ENCODE results near the gene KIAA0825. TPM values are rescaled to one million over a fixed set of nuclear protein-coding genes. Genes with fewer than 3 reads are reported as not detected.

KIAA0825 gene
- total RNA-seq, 3 donors from 2014 or later (not counting 1 experiment from before 2014, with no cell fraction given) = 2.4 to 5.0 (median 4.8) TPM

DNA sequence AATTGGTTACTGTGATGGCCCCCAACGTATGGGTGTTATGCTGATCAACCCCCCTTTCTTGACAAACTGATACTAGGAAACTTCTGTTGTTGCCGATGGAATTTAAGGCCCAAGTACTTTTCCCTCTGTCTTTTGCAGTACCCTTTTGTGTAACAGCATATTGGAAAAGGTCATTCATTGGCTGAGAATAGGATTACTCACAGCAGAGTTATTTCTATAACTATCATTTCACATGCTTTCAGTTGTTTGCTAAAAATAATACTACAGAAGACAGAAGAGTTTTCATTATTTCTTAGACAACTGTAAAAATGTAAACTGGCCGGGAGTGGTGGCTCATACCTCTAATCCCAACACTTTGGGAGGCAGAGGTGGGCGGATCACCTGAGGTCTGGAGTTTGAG, 329.5 kb downstream of the KIAA0825 start:
- no peak overlapping the region for H3K4me3 ChIP-seq (ENCODE audit: low read length)
- ATAC-seq = no peak

DNA sequence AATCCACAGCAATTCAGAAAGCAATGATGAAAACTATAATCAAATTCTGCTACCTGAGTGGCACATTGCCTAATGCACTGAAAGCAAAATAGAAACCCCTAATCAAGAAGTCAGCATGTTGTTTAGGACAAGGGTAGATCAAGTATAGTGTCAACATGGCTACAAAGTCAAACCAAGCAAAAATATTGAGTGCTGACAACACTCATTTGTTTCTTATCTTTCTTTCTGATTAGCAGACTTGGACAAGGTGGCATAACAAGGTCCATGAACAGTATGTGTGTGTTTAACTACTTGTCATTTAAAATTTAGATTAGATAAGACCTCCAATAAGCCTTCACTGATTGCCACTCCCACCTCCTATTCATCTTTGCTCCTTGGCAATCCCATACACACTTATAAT, 332.4 kb downstream of the KIAA0825 start:
- H3K27ac Mint-ChIP-seq = no peak overlapping the region

More for the DNA sequence above, 329.5 kb downstream of the KIAA0825 start:
- no peaks in the 10 kb centered on the region for H3K27me3 Mint-ChIP-seq (ENCODE audit: low read depth in 2 of 2)
- no peak overlapping the region for H3K27ac Mint-ChIP-seq
- H3K4me3 Mint-ChIP-seq = no peak overlapping the region
- H3K4me1 Mint-ChIP-seq = no peaks in the 10 kb centered on the region
- DNase-seq = no peak
- H3K36me3 ChIP-seq (ENCODE audit: control insufficient read depth, insufficient read depth, low read length) = no peaks in the 10 kb centered on the region
- intact Hi-C loops (cut with micrococcal nuclease) = no loop called here
- H3K9me3 ChIP-seq (ENCODE audit: control insufficient read depth, insufficient read depth, low read length) = no peaks in the 10 kb centered on the region
- no peaks in the 10 kb centered on the region for H3K27me3 ChIP-seq (ENCODE audit: control insufficient read depth, insufficient read depth, low read length)
- peaks cover 6 to 16% of the 10 kb centered on the region in 2 donors for H3K9me3 Mint-ChIP-seq
- TF ChIP-seq, protein P1, sequence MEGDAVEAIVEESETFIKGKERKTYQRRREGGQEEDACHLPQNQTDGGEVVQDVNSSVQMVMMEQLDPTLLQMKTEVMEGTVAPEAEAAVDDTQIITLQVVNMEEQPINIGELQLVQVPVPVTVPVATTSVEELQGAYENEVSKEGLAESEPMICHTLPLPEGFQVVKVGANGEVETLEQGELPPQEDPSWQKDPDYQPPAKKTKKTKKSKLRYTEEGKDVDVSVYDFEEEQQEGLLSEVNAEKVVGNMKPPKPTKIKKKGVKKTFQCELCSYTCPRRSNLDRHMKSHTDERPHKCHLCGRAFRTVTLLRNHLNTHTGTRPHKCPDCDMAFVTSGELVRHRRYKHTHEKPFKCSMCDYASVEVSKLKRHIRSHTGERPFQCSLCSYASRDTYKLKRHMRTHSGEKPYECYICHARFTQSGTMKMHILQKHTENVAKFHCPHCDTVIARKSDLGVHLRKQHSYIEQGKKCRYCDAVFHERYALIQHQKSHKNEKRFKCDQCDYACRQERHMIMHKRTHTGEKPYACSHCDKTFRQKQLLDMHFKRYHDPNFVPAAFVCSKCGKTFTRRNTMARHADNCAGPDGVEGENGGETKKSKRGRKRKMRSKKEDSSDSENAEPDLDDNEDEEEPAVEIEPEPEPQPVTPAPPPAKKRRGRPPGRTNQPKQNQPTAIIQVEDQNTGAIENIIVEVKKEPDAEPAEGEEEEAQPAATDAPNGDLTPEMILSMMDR (IDR thresholded peaks at IDR 0.05) = no peak
- peaks cover 13% of the 10 kb centered on the region for H3K36me3 Mint-ChIP-seq
- WGBS (ENCODE audit: insufficient coverage) = 88% methylated on average over 3 of the region's 4 CpGs
- no peaks in the 10 kb centered on the region for H3K4me1 ChIP-seq (ENCODE audit: control insufficient read depth, insufficient read depth, low read length)
- no peak overlapping the region for H3K27ac ChIP-seq (ENCODE audit: low read length)

DNA sequence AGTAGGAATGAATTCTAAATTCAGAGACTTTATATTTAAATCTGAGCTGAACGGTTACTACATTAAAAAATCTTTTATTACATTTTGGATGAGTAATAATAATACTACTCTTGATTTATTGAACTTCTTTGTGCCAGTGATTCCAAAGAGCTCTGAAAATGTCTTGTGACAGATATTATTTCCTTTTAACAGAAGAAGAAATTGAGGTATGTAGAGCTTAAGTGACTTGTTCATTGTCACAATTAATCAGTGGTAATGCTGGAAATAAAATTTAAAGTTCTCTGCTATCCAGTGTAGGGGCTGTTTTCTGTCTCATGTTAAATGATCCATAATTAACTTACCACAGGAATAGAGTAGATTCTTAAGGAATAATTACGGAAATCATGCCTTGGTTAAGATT, 335.3 kb downstream of the KIAA0825 start:
- no peaks in the 10 kb centered on the region for H3K4me1 Mint-ChIP-seq
- no peaks in the 10 kb centered on the region for H3K27me3 Mint-ChIP-seq (ENCODE audit: low read depth in 2 of 2)
- Histone ChIP-seq H3K27ac (ENCODE audit: low read length) (no peak overlapping the region), H3K36me3 (ENCODE audit: control insufficient read depth, insufficient read depth, low read length) (no peaks in the 10 kb centered on the region), H3K9me3 (ENCODE audit: control insufficient read depth, insufficient read depth, low read length) (no peaks in the 10 kb centered on the region), H3K4me1 (ENCODE audit: control insufficient read depth, insufficient read depth, low read length) (no peaks in the 10 kb centered on the region), H3K27me3 (ENCODE audit: control insufficient read depth, insufficient read depth, low read length) (no peaks in the 10 kb centered on the region), H3K4me3 (ENCODE audit: low read length) (no peak overlapping the region)
- H3K27ac Mint-ChIP-seq = no peak overlapping the region
- ATAC-seq = no peak
- intact Hi-C loops (cut with micrococcal nuclease) = no loop called here
- no peak overlapping the region for H3K4me3 Mint-ChIP-seq
- no peak for DNase-seq
- no CpG with 5 or more reads among the region's 2 CpGs for WGBS (ENCODE audit: insufficient coverage)
- H3K36me3 Mint-ChIP-seq = no peaks in the 10 kb centered on the region
- TF ChIP-seq, protein P1 (IDR thresholded peaks at IDR 0.05) = no peak
- H3K9me3 Mint-ChIP-seq = no peaks in the 10 kb centered on the region

More for the DNA sequence above, 332.4 kb downstream of the KIAA0825 start:
- TF ChIP-seq, protein P1 (IDR thresholded peaks at IDR 0.05) = no peak
- Mint-ChIP-seq H3K27me3 (ENCODE audit: low read depth in 2 of 2) (no peaks in the 10 kb centered on the region), H3K36me3 (no peaks in the 10 kb centered on the region), H3K9me3 (peaks cover 0 to 2% of the 10 kb centered on the region in 2 donors), H3K4me3 (no peak overlapping the region), H3K4me1 (no peaks in the 10 kb centered on the region)
- no peaks in the 10 kb centered on the region for H3K27me3 ChIP-seq (ENCODE audit: control insufficient read depth, insufficient read depth, low read length)
- intact Hi-C loops (cut with micrococcal nuclease) = no loop called here
- no peak overlapping the region for H3K27ac ChIP-seq (ENCODE audit: low read length)
- no peaks in the 10 kb centered on the region for H3K9me3 ChIP-seq (ENCODE audit: control insufficient read depth, insufficient read depth, low read length)
- ATAC-seq (no peak), DNase-seq (no peak)
- H3K4me1 ChIP-seq (ENCODE audit: control insufficient read depth, insufficient read depth, low read length) = no peaks in the 10 kb centered on the region
- no peak overlapping the region for H3K4me3 ChIP-seq (ENCODE audit: low read length)
- no peaks in the 10 kb centered on the region for H3K36me3 ChIP-seq (ENCODE audit: control insufficient read depth, insufficient read depth, low read length)

DNA sequence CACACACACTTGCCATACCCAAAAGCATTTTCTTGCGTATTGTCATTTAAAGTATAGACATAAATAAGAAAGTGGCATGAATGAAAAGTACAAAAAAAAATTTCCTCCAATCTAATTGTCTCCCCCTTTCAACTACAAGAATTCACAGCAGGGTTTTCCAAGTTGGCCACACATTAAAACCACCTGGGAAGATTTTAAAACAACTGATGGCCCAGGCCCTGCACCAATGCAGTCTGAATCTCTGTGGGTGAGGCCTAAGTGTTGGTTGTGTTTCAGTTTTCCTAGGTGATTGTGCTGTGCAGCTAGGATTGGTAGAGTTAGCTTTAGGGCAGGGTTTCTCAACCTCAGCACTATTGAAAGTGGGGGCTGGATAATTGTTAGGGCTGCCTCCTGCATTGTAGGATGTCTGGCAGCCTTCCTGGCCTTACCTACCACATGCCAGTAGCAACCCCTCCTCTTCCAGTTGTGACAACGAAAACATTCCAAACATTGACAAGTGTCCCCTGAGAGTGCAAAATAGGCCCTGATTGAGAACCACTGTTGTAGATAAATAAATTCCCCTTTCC, 337.1 kb downstream of the KIAA0825 start:
- intact Hi-C loops (cut with micrococcal nuclease) = no loop called here
- Histone ChIP-seq H3K4me1 (ENCODE audit: control insufficient read depth, insufficient read depth, low read length) (no peaks in the 10 kb centered on the region), H3K27me3 (ENCODE audit: control insufficient read depth, insufficient read depth, low read length) (no peaks in the 10 kb centered on the region), H3K36me3 (ENCODE audit: control insufficient read depth, insufficient read depth, low read length) (no peaks in the 10 kb centered on the region), H3K9me3 (ENCODE audit: control insufficient read depth, insufficient read depth, low read length) (no peaks in the 10 kb centered on the region), H3K27ac (ENCODE audit: low read length) (no peak overlapping the region), H3K4me3 (ENCODE audit: low read length) (no peak overlapping the region)
- 77% methylated on average over 1 of the region's 2 CpGs for WGBS (ENCODE audit: insufficient coverage)
- H3K36me3 Mint-ChIP-seq = no peaks in the 10 kb centered on the region
- no peaks in the 10 kb centered on the region for H3K27me3 Mint-ChIP-seq (ENCODE audit: low read depth in 2 of 2)
- TF ChIP-seq, protein P1 (IDR thresholded peaks at IDR 0.05) = no peak
- H3K4me3 Mint-ChIP-seq = no peak overlapping the region
- H3K9me3 Mint-ChIP-seq = peaks cover 0 to 2% of the 10 kb centered on the region in 2 donors
- no peaks in the 10 kb centered on the region for H3K4me1 Mint-ChIP-seq
- no peak overlapping the region for H3K27ac Mint-ChIP-seq
- no peak for ATAC-seq
- DNase-seq = no peak

Measured in natural killer cell (primary cell).